Natural killer cell (primary cell): ENCODE results near the gene GRM6. TPM values are rescaled to one million over a fixed set of nuclear protein-coding genes. Genes with fewer than 3 reads are reported as not detected.

Experiments used
- ATAC-seq, 3 donors: fragments of 150-1000 bp in 2 of 3; fragments of 200-7000 bp in 1 of 3; cut with Tn5 transposase; 1 replicate in 1 of 3; 2 replicates in 2 of 3; pipeline ENCODE4 v1.10.0; 2021; ENCODE audit warnings: mild to moderate bottlenecking in 2 of 3, moderate library complexity in 2 of 3
- DNase-seq, 2 donors: peaks; one replicate each; pipeline versions ENCODE4 v3.0.0 to v3.0.0-alpha.2; 2013 to 2021; ENCODE audit warnings: mixed read lengths in 1 of 2
- H3K27ac ChIP-seq: one replicate; pipeline ENCODE4 v1.5.1; 2013; ENCODE audit warnings: mild to moderate bottlenecking, low read length
- H3K27me3 ChIP-seq: one replicate; pipeline ENCODE4 v1.6.1; 2013; ENCODE audit warnings: low read length; ENCODE audit not compliant: control insufficient read depth, insufficient read depth
- H3K36me3 ChIP-seq: one replicate; pipeline ENCODE4 v1.6.1; 2013; ENCODE audit warnings: low read length; ENCODE audit not compliant: control insufficient read depth, insufficient read depth
- H3K4me1 ChIP-seq: one replicate; pipeline ENCODE4 v1.6.1; 2013; ENCODE audit warnings: low read length; ENCODE audit not compliant: control insufficient read depth, insufficient read depth
- H3K4me3 ChIP-seq: one replicate; pipeline ENCODE4 v1.5.1; 2013; ENCODE audit warnings: low read length
- H3K9me3 ChIP-seq: one replicate; pipeline ENCODE4 v1.6.1; 2013; ENCODE audit warnings: low read length; ENCODE audit not compliant: control insufficient read depth, insufficient read depth
- H3K27ac Mint-ChIP-seq, 2 donors: one replicate each; pipeline ENCODE4 v1.8.0; 2022; ENCODE audit warnings: mild to moderate bottlenecking in 2 of 2, mixed read lengths in 2 of 2, moderate library complexity in 1 of 2
- H3K27me3 Mint-ChIP-seq, 2 donors: one replicate each; pipeline ENCODE4 v1.8.0; 2022; ENCODE audit warnings: low read depth in 2 of 2, mixed read lengths in 2 of 2
- H3K36me3 Mint-ChIP-seq: one replicate; pipeline ENCODE4 v1.8.0; 2022; ENCODE audit warnings: mixed read lengths
- H3K4me1 Mint-ChIP-seq, 2 donors: one replicate each; pipeline ENCODE4 v1.8.0; 2022; ENCODE audit warnings: mixed read lengths in 2 of 2
- H3K4me3 Mint-ChIP-seq: one replicate; pipeline ENCODE4 v1.8.0; 2022; ENCODE audit warnings: mild to moderate bottlenecking, moderate library complexity, mixed read lengths
- H3K9me3 Mint-ChIP-seq, 2 donors: one replicate each; pipeline ENCODE4 v1.8.0; 2022; ENCODE audit warnings: mixed read lengths in 2 of 2
- CTCF ChIP-seq: fragments of 200-600 bp; IDR thresholded peaks from one replicate; pipeline ENCODE4 v1.8.0; 2022; ENCODE audit warnings: antibody characterized with exemption
- WGBS: methylation state at CpG from one replicate; pipeline ENCODE4 v1.1.7; 2013; ENCODE audit warnings: missing lambda C conversion rate; ENCODE audit not compliant: insufficient coverage; 5-methylcytosine and 5-hydroxymethylcytosine counted together
- intact Hi-C: fragments of 100-400 bp; cut with micrococcal nuclease; formaldehyde crosslinking; loops from one replicate; pipeline ENCODE4 v1.14.2; 2022
- total RNA-seq, 4 donors: library from RNA; stranded (reverse); fragments of 120-200 nt in 1 of 4; gene quantifications; one replicate each; pipeline versions ENCODE4 v1.2.3 to v1.2.4, GENCODE V29; 2013 to 2022

GRM6 gene
- total RNA-seq, 3 donors from 2014 or later (not counting 1 experiment from before 2014, with no cell fraction given) = not detected

- 94% methylated on average over 13 of the region's 13 CpGs for WGBS
- no peak overlapping the region for H3K27ac ChIP-seq
- intact Hi-C loops = no loop called here
- no peaks in the 10 kb centered on the region for H3K36me3 Mint-ChIP-seq
- no peaks in the 10 kb centered on the region for H3K9me3 Mint-ChIP-seq
- H3K27me3 ChIP-seq = no peaks in the 10 kb centered on the region
- H3K4me1 ChIP-seq = no peaks in the 10 kb centered on the region
- peaks cover 18 to 40% of the 10 kb centered on the region in 2 donors for H3K27me3 Mint-ChIP-seq
- H3K4me3 Mint-ChIP-seq = no peak overlapping the region
- ATAC-seq (no peak), DNase-seq (no peak)
- no peak overlapping the region for H3K4me3 ChIP-seq
- no peaks in the 10 kb centered on the region for H3K4me1 Mint-ChIP-seq
- H3K27ac Mint-ChIP-seq = no peak overlapping the region
- no peaks in the 10 kb centered on the region for H3K36me3 ChIP-seq
- peaks cover 2% of the 10 kb centered on the region for H3K9me3 ChIP-seq
- no peak for TF ChIP-seq CTCF
Observed at GRCh38 chr5:178998441-178998840, 3.3 kb upstream of the GRM6 start.

DNA sequence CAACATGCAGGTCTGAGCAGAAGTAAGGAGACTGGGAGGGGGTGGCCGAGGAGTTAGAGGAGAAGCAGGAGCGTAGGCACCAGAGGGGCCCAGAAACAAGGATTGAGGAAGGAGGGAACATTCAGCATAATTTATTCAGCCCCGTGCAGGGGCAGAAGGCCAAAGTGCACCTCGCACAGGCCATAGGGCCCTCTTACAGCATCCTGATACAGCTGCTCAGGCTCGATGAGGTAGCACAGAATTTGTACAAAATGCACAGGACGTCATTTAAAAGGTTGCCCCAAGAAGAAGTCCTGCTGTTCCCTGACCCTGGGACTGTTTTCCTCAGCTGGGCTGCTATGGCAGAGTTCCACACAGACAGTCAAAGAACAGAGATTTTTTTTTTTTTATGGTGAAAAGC is 2.1 kb upstream of the GRM6 start:
- no peaks in the 10 kb centered on the region for H3K27me3 ChIP-seq
- H3K27ac ChIP-seq = no peak overlapping the region
- WGBS = 78% methylated on average over 6 of the region's 6 CpGs
- Mint-ChIP-seq H3K36me3 (no peaks in the 10 kb centered on the region), H3K9me3 (no peaks in the 10 kb centered on the region), H3K27ac (no peak overlapping the region), H3K27me3 (peaks cover 29 to 37% of the 10 kb centered on the region in 2 donors), H3K4me3 (no peak overlapping the region), H3K4me1 (no peaks in the 10 kb centered on the region)
- no peaks in the 10 kb centered on the region for H3K4me1 ChIP-seq
- no peak overlapping the region for H3K4me3 ChIP-seq
- ATAC-seq (no peak), DNase-seq (no peak)
- intact Hi-C loops = no loop called here
- no peaks in the 10 kb centered on the region for H3K36me3 ChIP-seq
- TF ChIP-seq CTCF = no peak
- peaks cover 2% of the 10 kb centered on the region for H3K9me3 ChIP-seq

DNA sequence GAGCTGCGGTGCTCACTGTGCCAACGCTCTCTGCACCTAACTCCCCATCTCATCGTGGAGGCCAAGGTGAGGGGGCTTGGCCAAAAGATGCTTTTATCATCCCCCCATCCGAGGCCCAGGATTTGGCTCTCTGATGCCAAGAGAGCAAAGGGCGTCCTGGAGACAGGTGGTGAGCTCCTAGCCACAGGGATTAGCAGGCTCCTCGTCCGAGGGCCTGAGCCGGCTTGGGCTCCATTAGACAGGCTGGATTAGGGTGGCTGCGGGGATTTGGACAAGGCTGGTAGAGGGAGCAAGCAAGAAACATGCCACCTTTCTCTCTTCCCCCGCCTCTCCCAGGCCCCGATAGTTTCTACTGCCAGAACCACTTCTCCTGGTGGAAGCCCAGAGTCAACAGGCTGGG is 1.0 kb upstream of the GRM6 start:
- Histone ChIP-seq H3K9me3 (peaks cover 2% of the 10 kb centered on the region), H3K4me1 (no peaks in the 10 kb centered on the region), H3K27me3 (no peaks in the 10 kb centered on the region), H3K4me3 (no peak overlapping the region), H3K27ac (no peak overlapping the region), H3K36me3 (no peaks in the 10 kb centered on the region)
- WGBS = 84% methylated on average over 11 of the region's 11 CpGs
- no peak for TF ChIP-seq CTCF
- ATAC-seq (no peak), DNase-seq (no peak)
- Mint-ChIP-seq H3K27ac (no peak overlapping the region), H3K4me1 (no peaks in the 10 kb centered on the region), H3K27me3 (peaks cover 24 to 32% of the 10 kb centered on the region in 2 donors), H3K9me3 (no peaks in the 10 kb centered on the region), H3K4me3 (no peak overlapping the region), H3K36me3 (no peaks in the 10 kb centered on the region)
- intact Hi-C loops = no loop called here

- ATAC-seq (no peak), DNase-seq (no peak)
- TF ChIP-seq CTCF = no peak
- Histone ChIP-seq H3K36me3 (no peaks in the 10 kb centered on the region), H3K4me1 (no peaks in the 10 kb centered on the region), H3K27ac (no peak overlapping the region), H3K27me3 (no peaks in the 10 kb centered on the region), H3K4me3 (no peak overlapping the region), H3K9me3 (no peaks in the 10 kb centered on the region)
- Mint-ChIP-seq H3K36me3 (no peaks in the 10 kb centered on the region), H3K4me3 (no peak overlapping the region), H3K4me1 (no peaks in the 10 kb centered on the region), H3K27me3 (peaks cover 24 to 32% of the 10 kb centered on the region in 2 donors), H3K9me3 (no peaks in the 10 kb centered on the region), H3K27ac (no peak overlapping the region)
- intact Hi-C loops = no loop called here
- 28% methylated on average over 3 of the region's 6 CpGs for WGBS
Observed at GRCh38 chr5:178995341-178995690, 196 bp upstream of the GRM6 start.
